ENCODE measurements around the gene ZNF638.

DNA sequence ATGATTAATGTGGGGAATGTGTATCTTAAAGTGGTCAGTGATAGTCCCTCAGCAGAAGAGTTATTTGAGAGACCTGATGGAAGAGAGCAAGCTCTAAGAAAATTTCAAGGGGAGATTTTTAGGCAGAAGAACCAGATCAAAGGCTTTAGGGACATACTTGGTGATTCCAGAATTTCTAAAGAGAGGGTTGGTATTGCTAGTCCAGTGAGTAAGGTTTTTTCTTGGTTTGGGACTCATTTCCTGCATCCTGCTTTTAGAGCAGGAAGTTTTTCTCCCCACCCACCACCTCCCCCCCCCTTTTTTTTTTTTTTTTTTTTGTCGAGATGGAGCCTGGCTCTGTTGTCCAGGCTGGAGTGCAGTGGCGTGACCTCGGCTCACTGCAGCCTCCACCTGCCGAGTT lies 79.1 kb downstream of the ZNF638 start:
- TF ChIP-seq CTCF (IDR thresholded peaks at IDR 0.05) (no peak), TEAD4 (CRISPR knock-in tag; IDR thresholded peaks at IDR 0.05) (no peak), HMGXB4 (CRISPR knock-in tag; IDR thresholded peaks at IDR 0.05) (no peak), CREB1 (CRISPR knock-in tag; IDR thresholded peaks at IDR 0.05) (no peak), ATF1 (CRISPR knock-in tag; IDR thresholded peaks at IDR 0.05) (no peak), ATF6 (CRISPR knock-in tag; IDR thresholded peaks at IDR 0.05) (no peak), NFYB (CRISPR knock-in tag; conservative IDR thresholded peaks at IDR 0.05; ENCODE audit: low read depth) (no peak)
- TF ChIP-seq, protein P1, sequence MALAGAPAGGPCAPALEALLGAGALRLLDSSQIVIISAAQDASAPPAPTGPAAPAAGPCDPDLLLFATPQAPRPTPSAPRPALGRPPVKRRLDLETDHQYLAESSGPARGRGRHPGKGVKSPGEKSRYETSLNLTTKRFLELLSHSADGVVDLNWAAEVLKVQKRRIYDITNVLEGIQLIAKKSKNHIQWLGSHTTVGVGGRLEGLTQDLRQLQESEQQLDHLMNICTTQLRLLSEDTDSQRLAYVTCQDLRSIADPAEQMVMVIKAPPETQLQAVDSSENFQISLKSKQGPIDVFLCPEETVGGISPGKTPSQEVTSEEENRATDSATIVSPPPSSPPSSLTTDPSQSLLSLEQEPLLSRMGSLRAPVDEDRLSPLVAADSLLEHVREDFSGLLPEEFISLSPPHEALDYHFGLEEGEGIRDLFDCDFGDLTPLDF (CRISPR knock-in tag; IDR thresholded peaks at IDR 0.05) = no peak
- TF ChIP-seq, protein P2, sequence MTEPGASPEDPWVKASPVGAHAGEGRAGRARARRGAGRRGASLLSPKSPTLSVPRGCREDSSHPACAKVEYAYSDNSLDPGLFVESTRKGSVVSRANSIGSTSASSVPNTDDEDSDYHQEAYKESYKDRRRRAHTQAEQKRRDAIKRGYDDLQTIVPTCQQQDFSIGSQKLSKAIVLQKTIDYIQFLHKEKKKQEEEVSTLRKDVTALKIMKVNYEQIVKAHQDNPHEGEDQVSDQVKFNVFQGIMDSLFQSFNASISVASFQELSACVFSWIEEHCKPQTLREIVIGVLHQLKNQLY (CRISPR knock-in tag; IDR thresholded peaks at IDR 0.05) = no peak
